Gastrocnemius medialis (tissue), 4 donors: ENCODE data around the gene ELK4.

Source experiments
- POLR2A ChIP-seq, 2 donors: fragments of 450-650 bp; IDR thresholded peaks; one replicate each; pipeline ENCODE4 v1.6.1; 2017; ENCODE audit warnings: antibody characterized with exemption in 2 of 2, mild to moderate bottlenecking in 2 of 2, moderate library complexity in 2 of 2
- TF ChIP-seq, protein P1 (sequence below), 5 experiments: fragments of 450-650 bp in 3 of 5; fragments of 200-600 bp in 2 of 5; sonication (generic) in 2 of 5; IDR thresholded peaks in 4 of 5; conservative IDR thresholded peaks in 1 of 5; 1 replicate in 4 of 5; 2 replicates in 1 of 5; pipeline ENCODE4 v1.5.1; 2016 to 2019; ENCODE audit warnings: antibody characterized with exemption in 5 of 5, mild to moderate bottlenecking in 3 of 5, moderate library complexity in 3 of 5

DNA sequence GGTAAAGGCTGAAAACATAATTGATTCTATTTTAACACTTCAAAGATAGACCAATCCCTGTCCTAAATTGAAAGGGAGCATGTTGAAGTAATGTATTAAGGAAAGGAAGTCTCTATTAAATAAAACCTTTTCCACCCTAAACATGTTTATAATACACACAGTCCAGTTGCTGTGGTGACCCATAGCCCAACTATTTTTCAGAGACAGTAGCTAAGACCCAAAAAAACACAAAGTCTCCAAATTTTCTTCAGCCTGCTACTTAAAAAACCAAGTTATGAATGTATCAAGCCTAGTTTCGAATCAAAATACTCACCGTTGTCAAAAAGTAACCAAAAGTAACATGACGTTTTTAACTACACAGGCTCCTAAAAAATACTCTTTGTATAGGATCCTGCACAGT is 1.6 kb downstream of the ELK4 start:
- TF ChIP-seq, protein P1, sequence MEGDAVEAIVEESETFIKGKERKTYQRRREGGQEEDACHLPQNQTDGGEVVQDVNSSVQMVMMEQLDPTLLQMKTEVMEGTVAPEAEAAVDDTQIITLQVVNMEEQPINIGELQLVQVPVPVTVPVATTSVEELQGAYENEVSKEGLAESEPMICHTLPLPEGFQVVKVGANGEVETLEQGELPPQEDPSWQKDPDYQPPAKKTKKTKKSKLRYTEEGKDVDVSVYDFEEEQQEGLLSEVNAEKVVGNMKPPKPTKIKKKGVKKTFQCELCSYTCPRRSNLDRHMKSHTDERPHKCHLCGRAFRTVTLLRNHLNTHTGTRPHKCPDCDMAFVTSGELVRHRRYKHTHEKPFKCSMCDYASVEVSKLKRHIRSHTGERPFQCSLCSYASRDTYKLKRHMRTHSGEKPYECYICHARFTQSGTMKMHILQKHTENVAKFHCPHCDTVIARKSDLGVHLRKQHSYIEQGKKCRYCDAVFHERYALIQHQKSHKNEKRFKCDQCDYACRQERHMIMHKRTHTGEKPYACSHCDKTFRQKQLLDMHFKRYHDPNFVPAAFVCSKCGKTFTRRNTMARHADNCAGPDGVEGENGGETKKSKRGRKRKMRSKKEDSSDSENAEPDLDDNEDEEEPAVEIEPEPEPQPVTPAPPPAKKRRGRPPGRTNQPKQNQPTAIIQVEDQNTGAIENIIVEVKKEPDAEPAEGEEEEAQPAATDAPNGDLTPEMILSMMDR (IDR thresholded peaks at IDR 0.05 in 4 of 5, conservative IDR thresholded peaks at IDR 0.05 in 1 of 5): no peak
- TF ChIP-seq POLR2A (IDR thresholded peaks at IDR 0.05): no peak
